Measurements from ENCODE around the gene PRXL2A.
A peak's percentile ranks its signal among the peaks of the same experiment; 100 is the strongest.

Gene PRXL2A

GRCh38 chr10:80459047-80459865 lies 50.9 kb downstream of the PRXL2A start:
- ATAC-seq: peak; percentile 45
- TF ChIP-seq ISL1 (CRISPR knock-in tag; IDR thresholded peaks at IDR 0.05) (no peak), ZNF70 (CRISPR knock-in tag; IDR thresholded peaks at IDR 0.05) (no peak), SNAI2 (CRISPR knock-in tag; IDR thresholded peaks at IDR 0.05) (no peak), BACH2 (CRISPR knock-in tag; IDR thresholded peaks at IDR 0.05; ENCODE audit: borderline replicate concordance) (no peak)

- no peak for TF ChIP-seq CSDC2 (CRISPR knock-in tag; IDR thresholded peaks at IDR 0.05)
- no peak for TF ChIP-seq POU6F1 (CRISPR knock-in tag; IDR thresholded peaks at IDR 0.05; ENCODE audit: borderline replicate concordance, low read depth)
- peak; percentile 65 for ATAC-seq
Measured at GRCh38 chr10:80460399-80461207, 52.3 kb downstream of the PRXL2A start.

- no peak for ATAC-seq
- TF ChIP-seq CREB5 (CRISPR knock-in tag; IDR thresholded peaks at IDR 0.05; ENCODE audit: low read depth): no peak
- TF ChIP-seq OSR1 (CRISPR knock-in tag; IDR thresholded peaks at IDR 0.05): no peak
- TF ChIP-seq SNAI2 (CRISPR knock-in tag; IDR thresholded peaks at IDR 0.05): no peak
Measured at GRCh38 chr10:80461208-80462183, 53.1 kb downstream of the PRXL2A start.

GRCh38 chr10:80462299-80462980 lies 54.1 kb downstream of the PRXL2A start:
- TF ChIP-seq ZNF70 (CRISPR knock-in tag; IDR thresholded peaks at IDR 0.05) (no peak), PATZ1 (CRISPR knock-in tag; IDR thresholded peaks at IDR 0.05; ENCODE audit: borderline replicate concordance) (no peak), CSRNP3 (CRISPR knock-in tag; IDR thresholded peaks at IDR 0.05) (no peak)
- no peak for ATAC-seq

- peak; percentile 14; the same call in 2 of the 3 replicates for ATAC-seq
- TF ChIP-seq TSHZ2 (CRISPR knock-in tag; IDR thresholded peaks at IDR 0.05): no peak
- no peak for TF ChIP-seq ARNTL (CRISPR knock-in tag; IDR thresholded peaks at IDR 0.05; ENCODE audit: borderline replicate concordance, low read depth)
- TF ChIP-seq OSR1 (CRISPR knock-in tag; IDR thresholded peaks at IDR 0.05): no peak
- TF ChIP-seq BACH2 (CRISPR knock-in tag; IDR thresholded peaks at IDR 0.05; ENCODE audit: borderline replicate concordance): no peak
Measured at GRCh38 chr10:80462981-80463741, 54.8 kb downstream of the PRXL2A start.
